SKM-1 treated with dmso at 0.1 percent for 144 hours (cell line): ENCODE data around the gene NFKBIZ.
"Not testable (repeated sequence)": the region's sequence is repeated elsewhere in the genome, so short reads cannot be mapped to it uniquely, and the experiment has no call there.

Source experiments
- DNase-seq: peaks from one replicate; lab custom pipeline; 2025; ENCODE audit not compliant: unreplicated experiment; lab: John Stamatoyannopoulos, UW

Gene NFKBIZ

DNA sequence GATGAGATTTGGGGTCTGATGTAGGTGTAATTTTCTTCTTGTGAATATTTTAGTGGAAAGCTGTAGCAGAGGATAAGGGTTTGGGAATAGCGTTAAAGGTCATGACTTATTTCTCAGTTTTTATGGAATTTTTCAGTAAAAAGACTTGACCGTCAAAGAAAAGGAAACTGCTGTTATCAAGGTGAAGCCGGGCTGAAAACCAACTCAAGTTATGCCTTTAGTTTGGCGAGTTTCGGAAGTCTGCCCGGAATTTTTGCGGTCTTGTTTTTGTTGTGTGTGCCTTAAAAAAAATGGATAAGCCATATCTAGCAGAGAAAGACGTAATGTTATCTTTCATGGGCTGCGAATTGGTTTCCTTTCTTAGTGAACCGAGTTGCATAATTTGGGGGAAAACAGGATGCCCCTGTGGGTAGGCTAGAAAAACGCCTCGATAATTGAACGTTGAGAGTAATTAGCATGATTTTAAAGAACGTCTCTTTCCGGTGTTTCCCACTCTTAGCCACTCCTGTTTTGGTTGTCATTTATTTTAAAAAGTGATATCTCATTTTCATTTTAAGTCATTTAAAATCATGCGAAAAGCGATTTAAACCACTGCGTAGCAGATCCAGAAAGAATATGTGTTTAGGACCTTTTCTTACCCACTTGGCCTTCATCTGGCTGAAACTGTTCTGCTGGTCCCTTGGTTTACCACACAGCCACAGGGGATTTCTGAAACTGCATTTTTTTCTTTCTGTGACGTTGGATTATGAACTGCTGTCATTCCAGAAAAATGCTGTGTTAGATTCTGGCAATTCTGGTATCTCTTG lies 1.1 kb downstream of the NFKBIZ start:
- no peak for DNase-seq

DNA sequence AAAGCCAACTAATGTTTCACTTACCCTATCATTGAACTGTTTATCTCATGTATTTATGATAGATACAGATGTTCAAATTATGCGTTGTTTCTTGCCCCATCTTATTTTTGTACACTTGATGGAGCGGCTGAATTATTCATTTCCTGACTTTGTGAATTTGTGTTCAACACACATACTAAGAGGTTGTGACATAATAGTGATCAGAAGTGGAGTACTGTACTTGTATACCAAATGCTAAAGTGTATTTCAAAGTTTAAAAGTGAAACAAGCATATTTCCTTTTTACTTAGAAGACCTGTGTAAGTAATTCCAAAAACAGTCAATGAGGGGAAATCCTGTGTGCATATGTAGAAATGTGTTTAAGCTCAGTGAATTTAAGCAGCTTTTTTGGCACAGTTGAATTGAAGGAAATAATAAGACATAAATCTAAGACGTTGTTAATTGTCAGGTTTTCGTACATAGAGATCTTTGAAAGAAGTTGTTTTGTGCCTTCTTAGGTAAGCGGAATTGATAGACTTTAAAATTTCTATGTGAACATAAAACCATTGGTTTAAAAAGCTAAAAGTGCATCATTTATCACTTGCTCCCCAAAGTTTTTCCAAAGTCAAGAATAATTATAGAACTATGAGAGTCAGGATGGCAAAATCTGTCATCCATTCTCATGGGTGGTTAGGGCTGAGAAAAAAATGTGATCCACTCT lies 1.9 kb downstream of the NFKBIZ start:
- DNase-seq: no peak

DNA sequence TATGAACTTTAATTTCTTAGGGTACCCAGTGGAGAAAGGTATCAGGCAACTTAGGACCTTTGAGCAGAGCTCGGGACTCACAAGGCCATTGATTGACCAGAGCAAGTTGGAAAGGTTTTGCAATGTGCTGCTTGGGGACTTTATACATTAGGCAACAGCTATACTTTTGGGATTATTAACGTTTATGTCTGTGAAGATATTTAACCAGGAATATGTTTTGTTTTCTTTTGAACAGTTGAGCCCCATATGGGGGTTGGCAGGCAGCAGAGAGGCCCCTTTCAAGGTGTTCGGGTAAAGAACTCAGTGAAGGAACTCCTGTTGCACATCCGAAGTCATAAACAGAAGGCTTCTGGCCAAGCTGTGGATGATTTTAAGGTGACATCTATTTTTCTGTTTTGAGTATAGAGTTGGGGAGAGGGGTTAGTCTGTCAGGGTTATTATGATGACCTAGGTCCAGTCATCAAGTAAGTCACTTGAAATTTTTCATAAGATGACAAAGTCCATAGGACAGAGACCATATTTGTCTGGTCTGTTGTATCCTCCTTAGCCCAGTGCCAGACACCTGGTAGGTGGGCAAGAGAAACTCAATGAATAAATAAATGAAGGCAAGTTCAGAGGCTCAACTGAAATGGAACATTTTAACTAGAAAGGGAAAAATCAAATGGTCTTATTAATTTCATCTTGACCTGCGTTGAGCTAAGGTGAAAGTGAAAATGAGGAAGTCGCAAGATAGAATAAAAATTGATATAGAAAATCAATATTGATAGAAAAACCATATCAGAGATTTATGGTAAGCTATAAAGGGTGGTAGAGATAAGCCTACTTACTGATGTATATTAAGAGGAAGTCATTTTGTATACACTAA lies 2.8 kb downstream of the NFKBIZ start:
- DNase-seq: no peak

DNA sequence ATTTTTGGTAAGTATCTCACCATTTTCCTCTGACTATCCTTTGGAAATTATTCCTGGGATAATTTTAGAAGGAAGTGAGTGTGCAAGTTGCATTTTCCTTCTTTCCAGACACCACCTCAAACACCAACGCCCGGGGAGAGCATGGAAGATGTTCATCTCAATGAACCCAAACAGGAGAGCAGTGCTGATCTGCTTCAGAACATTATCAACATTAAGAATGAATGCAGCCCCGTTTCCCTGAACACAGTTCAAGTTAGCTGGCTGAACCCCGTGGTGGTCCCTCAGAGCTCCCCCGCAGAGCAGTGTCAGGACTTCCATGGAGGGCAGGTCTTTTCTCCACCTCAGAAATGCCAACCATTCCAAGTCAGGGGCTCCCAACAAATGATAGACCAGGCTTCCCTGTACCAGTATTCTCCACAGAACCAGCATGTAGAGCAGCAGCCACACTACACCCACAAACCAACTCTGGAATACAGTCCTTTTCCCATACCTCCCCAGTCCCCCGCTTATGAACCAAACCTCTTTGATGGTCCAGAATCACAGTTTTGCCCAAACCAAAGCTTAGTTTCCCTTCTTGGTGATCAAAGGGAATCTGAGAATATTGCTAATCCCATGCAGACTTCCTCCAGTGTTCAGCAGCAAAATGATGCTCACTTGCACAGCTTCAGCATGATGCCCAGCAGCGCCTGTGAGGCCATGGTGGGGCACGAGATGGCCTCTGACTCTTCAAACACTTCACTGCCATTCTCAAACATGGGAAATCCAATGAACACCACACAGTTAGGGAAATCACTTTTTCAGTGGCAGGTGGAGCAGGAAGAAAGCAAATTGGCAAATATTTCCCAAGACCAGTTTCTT lies 3.9 kb downstream of the NFKBIZ start:
- DNase-seq: no peak

DNA sequence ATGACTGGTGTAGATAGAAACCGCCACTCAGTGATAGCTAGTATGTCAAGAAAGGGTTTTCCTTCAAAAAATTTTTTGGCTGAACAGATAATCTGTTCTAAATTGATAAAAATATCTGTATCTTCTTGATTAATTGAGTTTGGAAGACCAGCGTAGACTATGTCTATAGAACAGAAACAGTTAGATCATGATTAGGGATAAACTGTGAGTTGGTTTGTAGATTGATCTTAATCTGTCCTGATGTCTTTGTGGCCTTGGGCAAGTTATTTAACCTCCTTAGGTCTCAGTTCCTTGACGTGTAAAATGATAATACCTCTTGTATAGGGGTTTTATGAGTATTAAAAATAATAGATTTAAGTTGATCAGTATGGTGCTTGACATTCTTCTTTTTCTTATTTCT lies 4.7 kb downstream of the NFKBIZ start:
- DNase-seq: no peak

DNA sequence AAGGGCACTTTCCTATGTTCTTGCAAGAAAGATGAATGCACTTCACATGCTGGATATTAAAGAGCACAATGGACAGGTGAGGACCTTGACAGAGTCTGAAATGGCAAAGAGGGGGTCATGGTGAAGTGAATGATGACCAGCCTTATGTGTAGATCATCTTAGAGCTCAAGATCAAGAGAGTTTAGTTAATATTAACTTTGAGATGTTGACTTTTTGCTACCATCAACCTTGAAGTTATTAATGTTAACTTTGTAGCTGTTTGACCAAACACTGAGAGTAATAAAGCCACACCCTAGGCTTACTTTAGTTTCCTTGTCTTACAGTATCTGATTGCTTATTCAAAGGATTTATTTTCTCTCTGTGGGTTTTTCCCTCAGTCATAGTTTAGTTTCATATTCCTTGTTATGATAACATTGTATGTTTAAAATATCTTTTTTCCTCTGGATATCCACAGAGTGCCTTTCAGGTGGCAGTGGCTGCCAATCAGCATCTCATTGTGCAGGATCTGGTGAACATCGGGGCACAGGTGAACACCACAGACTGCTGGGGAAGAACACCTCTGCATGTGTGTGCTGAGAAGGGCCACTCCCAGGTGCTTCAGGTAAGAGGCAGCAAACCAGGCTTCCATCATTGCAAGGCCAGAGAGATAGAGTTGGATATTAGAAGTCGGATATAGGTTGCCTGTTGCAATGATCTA lies 5.4 kb downstream of the NFKBIZ start:
- no peak for DNase-seq

DNA sequence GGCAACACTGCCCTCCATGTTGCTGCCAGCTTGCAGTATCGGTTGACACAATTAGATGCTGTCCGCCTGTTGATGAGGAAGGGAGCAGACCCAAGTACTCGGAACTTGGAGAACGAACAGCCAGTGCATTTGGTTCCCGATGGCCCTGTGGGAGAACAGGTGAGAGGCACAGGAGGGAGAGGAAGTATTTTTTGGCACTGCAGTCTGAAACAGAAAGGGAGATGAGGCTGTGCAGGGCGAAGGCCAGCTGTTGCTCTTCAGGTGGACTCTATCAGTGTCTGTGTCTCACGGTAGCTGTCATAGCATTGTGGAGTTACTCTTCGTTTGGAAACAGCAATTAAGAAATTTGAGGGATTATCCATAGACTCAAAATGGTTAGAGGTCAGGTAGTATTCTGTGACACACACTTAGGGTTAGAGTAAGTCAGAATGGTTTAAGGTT lies 8.0 kb downstream of the NFKBIZ start:
- DNase-seq: no peak

DNA sequence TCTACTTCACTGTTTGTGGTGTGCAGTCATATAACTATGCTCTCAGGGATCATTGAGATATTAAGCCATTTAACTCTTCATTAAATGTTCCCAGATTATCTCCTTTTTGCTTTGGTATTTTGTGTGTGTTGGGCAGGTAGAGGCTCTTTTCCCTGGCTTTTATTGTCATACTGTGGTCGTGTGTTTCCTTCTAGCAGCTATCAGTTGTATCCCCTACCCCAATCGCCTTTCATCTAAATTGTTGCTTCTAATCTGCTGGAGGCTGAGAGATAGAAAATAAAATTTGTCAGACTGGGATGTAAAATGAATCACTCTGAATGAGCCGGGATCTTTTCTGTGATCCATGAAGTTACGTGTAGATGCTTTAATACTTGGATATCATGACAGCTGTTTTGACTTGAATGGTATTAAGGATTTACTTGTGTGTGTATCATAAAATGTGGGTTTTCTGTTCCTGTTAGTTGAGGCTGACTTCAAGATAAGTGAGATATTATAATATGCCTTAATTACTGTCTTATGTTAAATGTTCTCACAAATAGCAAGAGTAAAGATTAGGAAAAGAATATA lies 9.2 kb downstream of the NFKBIZ start:
- DNase-seq: no peak

DNA sequence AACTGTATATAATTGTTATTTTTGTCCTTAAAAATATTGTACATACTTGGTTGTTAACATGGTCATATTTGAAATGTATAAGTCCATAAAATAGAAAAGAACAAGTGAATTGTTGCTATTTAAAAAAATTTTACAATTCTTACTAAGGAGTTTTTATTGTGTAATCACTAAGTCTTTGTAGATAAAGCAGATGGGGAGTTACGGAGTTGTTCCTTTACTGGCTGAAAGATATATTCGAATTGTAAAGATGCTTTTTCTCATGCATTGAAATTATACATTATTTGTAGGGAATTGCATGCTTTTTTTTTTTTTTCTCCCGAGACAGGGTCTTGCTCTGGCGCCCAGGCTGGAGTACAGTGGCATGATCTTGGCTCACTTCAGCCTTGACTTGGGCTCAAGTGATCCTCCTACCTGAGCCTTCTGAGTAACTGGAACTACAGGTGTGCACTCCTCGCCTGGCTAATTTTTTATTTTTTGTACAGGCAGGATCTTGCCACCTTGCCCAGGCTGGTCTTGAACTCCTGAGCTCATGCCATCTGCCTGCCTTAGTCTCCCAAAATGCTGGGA lies 10.7 kb downstream of the NFKBIZ start:
- DNase-seq: no peak

DNA sequence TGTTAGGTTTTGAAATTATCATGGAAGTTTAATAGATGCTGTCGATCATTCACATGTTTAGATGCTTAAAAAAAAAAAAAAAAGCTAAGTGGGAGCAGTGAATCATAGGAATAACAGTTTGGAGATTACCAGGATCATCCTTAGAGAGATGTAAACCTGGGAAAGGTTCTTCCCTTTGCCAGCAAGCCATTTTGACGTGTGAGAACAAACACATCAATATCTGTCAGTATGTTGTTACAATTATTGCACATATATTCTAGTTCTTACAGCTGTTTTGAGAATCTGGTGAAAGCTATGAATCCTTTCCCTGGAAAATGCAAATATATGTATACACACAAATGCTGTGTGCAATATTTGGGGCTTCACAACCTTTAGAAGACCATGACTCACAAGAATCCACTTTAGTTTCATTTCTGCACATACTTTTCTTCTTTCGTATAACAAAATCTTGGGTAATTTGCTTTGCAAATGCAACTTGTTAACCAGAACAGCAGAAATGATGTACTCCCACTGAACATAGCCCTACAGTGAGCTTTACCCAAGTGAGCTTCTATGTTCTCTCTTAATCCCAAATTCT lies 12.0 kb downstream of the NFKBIZ start:
- DNase-seq: no peak

DNA sequence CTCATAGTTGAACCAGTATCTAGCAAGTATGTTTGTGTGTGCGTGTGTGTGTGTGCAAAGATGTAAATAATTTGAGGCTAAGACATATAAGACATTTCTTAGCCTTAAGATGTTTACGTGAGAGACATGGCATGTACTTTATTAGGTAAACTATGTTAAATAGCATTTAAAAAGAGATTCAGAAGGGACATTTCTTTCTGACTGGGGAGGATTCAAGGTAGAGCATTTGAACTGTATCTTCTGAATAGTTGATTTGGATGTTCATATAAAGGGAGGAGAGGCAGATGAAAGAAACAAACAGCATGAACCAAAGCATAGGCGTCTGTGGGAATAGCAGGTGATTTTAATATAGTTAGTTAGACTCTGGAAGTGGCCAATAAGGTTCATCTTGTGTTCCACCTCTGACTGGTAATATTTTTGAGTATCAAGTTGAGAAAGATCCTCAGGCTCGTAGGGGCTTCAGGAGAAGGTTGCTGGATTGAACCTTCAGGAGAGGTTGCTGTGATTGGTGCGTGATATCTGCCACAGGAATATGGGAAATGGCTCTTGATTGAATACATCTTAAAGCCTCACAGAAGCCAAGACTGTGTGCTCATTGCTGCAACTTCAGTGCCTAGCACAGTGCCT lies 12.6 kb downstream of the NFKBIZ start:
- no peak for DNase-seq

DNA sequence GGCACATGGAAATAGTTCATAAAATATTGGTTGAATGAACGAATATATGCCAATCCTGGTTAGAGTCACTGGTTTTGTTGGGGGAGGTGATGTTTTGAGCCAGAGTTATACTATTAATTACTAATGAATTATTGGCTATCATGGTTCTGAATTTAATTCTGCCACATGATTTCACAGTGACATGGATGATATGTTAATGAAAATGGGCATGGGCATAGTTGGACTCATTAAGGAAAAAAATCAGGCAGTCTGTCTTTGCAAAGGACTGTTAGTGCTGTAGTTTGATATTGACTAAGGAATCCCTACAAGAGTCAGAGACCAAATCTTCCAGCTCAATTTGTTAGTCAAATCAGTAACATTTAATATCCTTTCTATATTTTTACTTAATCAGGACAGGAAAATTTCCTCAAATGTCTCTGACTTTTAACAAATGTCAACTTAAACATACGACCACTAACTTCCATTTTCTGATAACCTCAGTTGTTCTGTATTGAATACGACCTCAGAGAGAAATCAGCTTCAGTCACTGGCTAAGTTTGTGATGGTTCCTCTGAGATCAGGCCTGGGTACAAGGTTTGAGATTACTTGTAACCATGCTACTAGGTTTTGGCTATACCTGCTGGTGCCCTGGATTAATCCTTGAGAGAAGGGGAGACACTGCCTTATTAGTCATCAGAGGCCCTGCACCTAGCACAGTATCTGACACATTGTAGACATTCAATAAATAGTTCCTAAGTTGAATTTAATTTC lies 13.3 kb downstream of the NFKBIZ start:
- no peak for DNase-seq

DNA sequence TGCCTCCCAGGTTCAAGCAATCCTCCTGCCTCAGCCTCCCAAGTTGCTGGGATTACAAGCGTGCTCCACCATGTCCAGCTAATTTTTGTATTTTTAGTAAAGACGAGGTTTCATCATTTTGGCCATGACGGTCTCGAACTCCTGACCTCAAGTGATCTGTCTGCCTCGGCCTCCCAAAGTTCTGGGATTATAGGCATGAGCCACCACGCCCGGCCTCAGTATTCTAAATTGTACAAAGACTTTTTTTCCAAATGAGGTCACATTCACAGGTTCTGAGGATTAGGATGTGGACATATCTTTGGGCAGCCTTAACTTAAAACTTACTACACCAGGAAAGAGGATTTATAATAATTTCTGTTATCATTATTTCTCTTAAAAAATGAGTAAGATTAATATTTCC lies 15.6 kb downstream of the NFKBIZ start:
- not testable (repeated sequence) for DNase-seq

DNA sequence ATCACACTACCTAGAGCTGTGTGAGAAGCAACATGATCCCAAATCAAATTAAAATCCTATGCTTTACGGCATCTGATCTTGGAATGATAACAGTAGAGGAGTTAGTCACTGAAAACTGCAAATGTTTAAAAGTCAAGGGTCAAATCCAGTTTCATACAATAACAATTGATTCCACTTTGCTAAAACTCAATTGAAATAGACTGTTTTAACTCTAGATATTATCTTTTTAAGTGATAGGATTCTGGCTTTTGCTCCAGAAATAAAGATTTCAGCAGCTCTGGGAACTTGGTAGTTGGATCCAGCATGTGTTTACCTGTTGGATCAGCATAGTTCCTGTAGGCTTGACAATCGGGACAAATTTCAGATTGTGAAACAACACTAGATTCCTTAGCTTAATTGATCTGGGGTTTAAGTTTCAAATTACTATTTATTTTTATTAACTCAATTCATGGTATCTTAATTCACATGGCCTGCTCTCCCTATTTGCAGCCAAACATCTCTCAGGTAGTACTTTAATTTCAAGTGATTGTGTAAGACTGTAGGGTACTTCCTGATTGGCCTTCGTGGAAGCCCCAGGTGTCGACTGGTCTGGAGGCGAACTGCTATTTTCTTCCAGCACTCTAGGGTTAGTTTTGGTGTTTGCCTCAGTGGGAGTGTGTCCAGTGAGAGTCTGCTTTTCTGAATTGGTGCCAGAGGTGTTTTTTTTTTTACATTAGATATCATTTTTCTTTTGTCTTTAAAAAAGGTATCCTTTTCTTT lies 16.6 kb downstream of the NFKBIZ start:
- DNase-seq: no peak

DNA sequence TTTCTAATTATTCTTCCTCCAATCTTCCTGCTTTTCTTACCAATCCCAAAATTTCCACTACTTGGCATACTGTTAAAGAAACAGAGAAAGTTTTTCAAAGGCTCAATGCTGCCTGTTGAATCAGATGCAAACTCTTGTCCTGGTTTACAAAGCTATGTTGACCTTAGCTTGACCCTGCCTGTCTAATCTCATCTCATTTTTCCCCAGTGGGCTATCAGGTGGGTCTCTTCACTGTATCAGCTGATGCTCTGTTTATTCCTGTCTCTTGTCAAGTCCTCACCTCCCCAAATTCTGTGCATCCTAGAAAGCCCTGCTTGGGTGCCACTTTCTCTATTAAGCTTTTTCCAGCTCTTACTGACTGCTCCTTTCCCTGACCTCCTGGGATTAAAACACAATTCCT lies 18.2 kb downstream of the NFKBIZ start:
- DNase-seq: no peak

DNA sequence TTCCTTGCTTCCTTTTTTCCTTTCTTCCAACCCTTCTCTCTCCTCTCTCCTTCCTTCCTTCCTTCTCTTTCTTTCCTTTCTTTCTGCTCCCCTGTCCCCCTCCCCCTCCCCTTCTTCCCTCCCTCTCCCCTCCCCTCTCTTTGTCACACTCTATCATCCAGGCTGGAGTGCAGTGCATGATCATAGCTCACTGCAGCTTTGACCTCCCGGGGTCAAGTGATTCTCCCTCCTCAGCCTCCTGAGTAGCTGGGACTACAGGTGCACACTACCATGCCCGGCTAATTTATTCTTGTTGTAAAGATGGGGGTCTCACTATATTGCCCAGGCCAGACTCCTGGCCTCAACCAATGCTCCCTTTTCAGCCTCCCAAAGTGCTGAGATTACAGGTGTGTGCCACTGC lies 18.7 kb downstream of the NFKBIZ start:
- no peak for DNase-seq
